Stimulated activated CD4-positive, alpha-beta T cell treated with anti-CD3 and anti-CD28 coated beads, Interleukin-1b, Interleukin-23, amount 100 ng/mL, for 48 hours (primary cell): ENCODE results near the gene CFAP44.
"Not testable (repeated sequence)": the region's sequence is repeated elsewhere in the genome, so short reads cannot be mapped to it uniquely, and the experiment has no call there.

Experiments used
- DNase-seq: peaks from one replicate; pipeline ENCODE4 v3.0.0-alpha.2; 2020

Gene CFAP44

DNA sequence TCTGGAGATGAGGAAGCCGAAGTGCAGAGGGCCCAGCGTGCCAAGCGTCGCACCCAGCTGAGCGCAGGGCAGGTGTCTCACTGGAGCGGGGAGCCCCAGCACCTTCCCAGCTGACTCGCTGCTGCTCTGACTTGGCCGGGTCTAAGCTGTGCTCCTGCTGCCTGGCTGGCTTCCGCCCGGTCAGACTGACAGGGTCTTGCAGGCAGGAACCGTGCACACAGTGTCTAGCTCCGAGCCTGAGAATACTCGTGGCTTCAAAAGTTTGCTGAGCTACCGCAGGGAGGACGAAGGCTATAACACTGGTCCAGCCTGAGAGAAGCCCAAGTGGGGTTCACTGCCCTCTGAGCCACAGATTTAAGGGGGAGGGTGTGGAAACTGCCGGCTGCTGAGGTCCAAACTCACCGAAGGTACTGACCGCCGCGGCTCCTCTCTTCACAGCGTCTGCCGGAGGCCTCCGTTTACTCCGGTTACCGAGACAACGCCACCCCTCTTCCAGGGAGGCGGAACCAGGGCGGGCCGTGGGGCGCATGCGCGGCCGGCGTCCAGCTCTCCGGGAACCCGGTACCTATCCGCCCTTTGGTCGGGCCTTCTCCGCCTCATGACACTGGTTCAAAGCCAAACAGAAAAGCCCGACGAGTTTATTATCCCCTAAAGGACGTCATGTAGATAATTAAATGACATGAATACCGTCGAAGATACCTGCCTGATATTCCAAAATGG lies at the start of gene CFAP44:
Gene CFAP44 (minus strand): TSS at position 443 of the 720 bp plus-strand sequence. CDS start 7,829 bp downstream, outside the sequence.
- DNase-seq, result peak; percentile 45

- DNase-seq, result no peak
Observed at GRCh38 chr3:113485161-113485609, 43.9 kb upstream of the CFAP44 start.

GRCh38 chr3:113468539-113468938 lies 27.2 kb upstream of the CFAP44 start:
- no peak for DNase-seq

GRCh38 chr3:113461488-113461887 lies 20.2 kb upstream of the CFAP44 start:
- DNase-seq, result no peak

GRCh38 chr3:113458554-113458953 lies 17.3 kb upstream of the CFAP44 start:
- DNase-seq, result not testable (repeated sequence)

DNA sequence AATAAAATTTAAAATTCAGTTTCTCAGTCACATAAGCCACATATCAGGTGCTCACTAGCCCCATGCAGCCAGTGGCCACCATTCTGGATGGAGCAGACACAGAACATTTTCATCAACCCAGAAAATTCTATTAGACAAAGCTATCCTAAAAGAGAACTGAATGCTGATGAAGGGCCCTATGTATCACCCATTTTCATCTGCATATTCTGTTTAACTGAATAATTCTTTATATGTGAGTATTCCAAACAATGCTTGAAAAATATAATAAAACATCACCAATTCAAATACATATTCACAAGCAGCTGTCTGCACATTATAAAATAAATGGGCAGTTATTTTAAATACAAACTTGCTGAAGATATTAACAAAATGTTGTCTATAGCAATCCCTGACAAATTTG lies 14.2 kb upstream of the CFAP44 start:
- no peak for DNase-seq

DNA sequence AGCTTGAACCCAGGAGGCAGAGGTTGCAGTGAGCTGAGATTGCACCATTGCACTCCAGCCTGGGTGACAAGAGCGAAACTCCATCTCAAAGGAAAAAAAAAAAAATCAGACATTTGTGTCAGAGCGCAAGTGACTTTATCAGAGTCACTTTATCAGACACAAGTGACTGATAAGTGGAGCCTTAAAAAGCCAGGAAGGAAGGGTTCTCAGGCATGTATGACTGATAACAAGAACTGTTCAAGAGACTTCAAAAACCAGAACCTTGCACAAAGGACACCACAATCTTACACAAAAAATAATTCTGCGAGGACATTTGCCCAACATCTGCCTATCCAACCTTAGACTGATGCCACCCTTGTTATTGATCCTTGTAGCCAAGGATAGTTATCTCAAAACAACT lies 13.3 kb upstream of the CFAP44 start:
- no peak for DNase-seq

- no peak for DNase-seq
Observed at GRCh38 chr3:113454057-113454456, 12.8 kb upstream of the CFAP44 start.

DNA sequence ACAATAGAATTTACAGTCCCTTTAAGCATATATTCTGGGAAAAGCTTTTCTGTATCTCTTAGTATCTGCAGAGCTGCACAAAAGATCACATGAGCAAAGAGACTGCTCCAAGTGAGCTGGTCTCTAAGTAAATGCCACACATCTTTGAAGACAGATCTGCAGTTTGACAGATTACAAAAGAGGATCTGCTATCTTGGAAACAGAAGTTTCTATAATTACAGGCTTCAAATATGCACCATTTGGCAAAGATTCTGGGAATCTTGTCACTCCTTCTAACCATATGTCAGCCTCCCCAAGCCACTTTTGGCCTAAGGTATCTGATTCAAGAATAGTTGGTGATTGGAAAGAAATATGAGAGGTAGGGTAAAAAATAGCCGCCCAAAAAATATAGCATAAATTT lies 9.6 kb upstream of the CFAP44 start:
- no peak for DNase-seq

GRCh38 chr3:113439606-113440005 lies 1.7 kb downstream of the CFAP44 start:
- no peak for DNase-seq

- DNase-seq, result no peak
Observed at GRCh38 chr3:113438224-113438623, 3.1 kb downstream of the CFAP44 start.

- no peak for DNase-seq
Observed at GRCh38 chr3:113437411-113437810, 3.9 kb downstream of the CFAP44 start.

- DNase-seq, result peak; percentile 3
Observed at GRCh38 chr3:113436809-113437208, 4.5 kb downstream of the CFAP44 start.

- no peak for DNase-seq
Observed at GRCh38 chr3:113431811-113432210, 9.5 kb downstream of the CFAP44 start.

GRCh38 chr3:113428581-113428980 lies 12.7 kb downstream of the CFAP44 start:
- no peak for DNase-seq

DNA sequence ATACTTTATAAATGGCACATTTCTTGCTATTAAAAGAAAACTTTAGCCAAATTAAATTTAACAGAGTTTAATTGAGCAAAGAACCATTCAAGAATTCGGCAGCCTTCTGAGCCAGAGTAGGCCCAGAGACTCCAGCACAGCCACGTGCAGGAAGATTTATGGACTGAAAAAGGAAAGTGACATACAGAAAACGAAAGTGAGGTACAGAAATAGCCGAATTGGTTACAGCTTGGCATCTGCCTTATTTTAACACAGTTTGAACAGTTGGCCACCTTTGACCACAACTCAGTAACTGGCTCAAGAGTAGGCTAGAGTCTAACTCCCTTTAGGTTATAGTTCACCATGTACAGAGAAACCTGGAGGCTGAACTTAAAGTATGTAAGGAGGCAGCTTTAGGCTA lies 17.6 kb downstream of the CFAP44 start:
- DNase-seq, result no peak

- DNase-seq, result no peak
Observed at GRCh38 chr3:113421082-113421481, 20.2 kb downstream of the CFAP44 start.

GRCh38 chr3:113409676-113410075 lies 31.6 kb downstream of the CFAP44 start:
- DNase-seq, result no peak

DNA sequence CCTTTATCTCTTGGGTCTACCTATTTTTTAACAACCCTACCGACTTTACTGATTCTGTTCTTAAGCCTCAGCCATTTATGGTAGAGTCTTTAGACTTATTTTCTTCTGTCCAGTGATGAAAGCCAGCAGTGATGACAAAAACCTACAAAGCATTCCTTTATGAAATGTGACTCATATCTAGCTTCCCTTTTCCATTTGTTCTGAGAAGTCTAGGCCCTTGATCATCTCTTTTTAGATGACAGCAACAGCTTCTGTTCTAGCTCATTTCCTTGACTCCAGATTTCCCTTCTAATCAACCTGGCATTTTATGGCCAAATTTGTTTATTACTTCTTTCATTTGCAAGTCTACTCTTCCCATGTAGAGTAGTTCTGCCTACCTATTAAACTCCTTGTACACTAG lies 36.1 kb downstream of the CFAP44 start:
- no peak for DNase-seq

GRCh38 chr3:113404637-113405036 lies 36.7 kb downstream of the CFAP44 start:
- DNase-seq, result no peak
